Fibroblast of pulmonary artery (primary cell): ENCODE results near the gene BORCS6.
"Not testable (repeated sequence)": the region's sequence is repeated elsewhere in the genome, so short reads cannot be mapped to it uniquely, and the experiment has no call there.

Experiments
- DNase-seq: peaks from one replicate; pipeline ENCODE4 v3.0.0-alpha.2; 2010; ENCODE audit warnings: low read depth
- H3K4me3 ChIP-seq: replicated peaks from 2 replicates; pipeline ENCODE4 v1.5.1; 2011; ENCODE audit warnings: low read depth, mild to moderate bottlenecking, control low read depth, low read length, moderate library complexity
- TF ChIP-seq, protein P1 (sequence below): IDR thresholded peaks from 2 replicates; pipeline ENCODE4 v1.5.1; 2011; ENCODE audit warnings: mild to moderate bottlenecking, control low read depth, low read length, inconsistent platforms; ENCODE audit errors: missing control alignments

The BORCS6 gene

DNA sequence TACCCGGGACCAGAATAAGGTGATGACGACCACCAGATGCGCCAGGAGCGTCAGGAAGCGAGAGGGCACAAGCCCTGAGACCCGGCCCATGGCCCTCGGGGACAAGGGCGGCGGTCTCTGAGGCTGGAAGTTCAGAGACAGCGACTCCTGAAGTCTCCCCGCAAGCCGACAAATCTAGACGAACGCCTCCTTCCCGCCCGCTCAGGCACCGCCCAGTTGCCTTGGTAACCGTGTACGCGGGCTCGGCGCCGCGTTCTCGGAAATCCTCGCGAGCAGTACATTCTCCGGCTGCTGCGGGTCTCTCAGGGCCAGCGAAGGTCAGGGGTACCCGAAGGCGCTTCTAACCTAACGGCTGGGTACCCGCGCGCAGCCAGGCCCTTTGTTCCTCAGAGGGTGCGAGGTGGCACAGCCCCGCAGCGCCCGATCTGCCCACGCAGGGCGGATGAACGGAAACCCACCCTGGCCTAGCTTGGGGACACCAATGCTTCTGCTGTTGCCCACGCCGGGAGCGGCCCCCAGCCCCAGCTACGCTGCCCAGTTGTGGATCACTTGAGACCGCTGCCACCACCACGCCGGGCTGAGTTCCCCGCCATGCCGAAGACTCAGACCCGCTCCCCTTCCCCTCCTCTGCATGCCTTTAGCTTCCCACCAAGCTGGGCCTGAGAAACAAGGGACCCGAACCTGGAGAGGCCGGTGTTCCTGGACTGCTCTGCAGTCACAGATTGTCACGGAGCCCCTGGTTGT lies 13.6 kb downstream of the BORCS6 start, which contains the start of gene TMEM107:
Gene TMEM107 (minus strand): TSS at position 184 of the 744 bp plus-strand sequence. CDS start 94 bp downstream, at position 90.
- peak; percentile 80 for DNase-seq
- TF ChIP-seq, protein P1, sequence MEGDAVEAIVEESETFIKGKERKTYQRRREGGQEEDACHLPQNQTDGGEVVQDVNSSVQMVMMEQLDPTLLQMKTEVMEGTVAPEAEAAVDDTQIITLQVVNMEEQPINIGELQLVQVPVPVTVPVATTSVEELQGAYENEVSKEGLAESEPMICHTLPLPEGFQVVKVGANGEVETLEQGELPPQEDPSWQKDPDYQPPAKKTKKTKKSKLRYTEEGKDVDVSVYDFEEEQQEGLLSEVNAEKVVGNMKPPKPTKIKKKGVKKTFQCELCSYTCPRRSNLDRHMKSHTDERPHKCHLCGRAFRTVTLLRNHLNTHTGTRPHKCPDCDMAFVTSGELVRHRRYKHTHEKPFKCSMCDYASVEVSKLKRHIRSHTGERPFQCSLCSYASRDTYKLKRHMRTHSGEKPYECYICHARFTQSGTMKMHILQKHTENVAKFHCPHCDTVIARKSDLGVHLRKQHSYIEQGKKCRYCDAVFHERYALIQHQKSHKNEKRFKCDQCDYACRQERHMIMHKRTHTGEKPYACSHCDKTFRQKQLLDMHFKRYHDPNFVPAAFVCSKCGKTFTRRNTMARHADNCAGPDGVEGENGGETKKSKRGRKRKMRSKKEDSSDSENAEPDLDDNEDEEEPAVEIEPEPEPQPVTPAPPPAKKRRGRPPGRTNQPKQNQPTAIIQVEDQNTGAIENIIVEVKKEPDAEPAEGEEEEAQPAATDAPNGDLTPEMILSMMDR, result no peak
- peak within 1 kb of the TSS; percentile 75 for H3K4me3 ChIP-seq

DNA sequence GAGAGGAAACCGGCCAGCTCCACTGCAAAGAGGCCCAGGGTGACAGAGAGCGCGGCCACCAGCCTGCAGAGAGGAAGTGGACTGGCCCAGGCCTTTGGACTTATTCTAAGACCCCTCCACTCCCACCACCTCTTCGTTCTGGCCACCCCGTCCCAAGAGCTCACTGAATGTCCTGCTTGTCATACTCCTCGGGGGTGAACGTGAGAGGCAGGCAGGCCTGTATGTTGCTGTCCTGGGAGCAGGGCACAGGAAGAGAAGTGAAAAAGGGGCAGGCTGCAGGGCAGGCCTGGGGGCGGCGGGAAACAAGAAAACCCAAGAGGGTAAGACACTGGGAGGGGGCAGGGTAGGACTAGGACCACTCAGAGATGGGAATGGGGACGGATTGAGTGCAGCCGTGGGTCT lies 14.2 kb downstream of the BORCS6 start:
- DNase-seq, result no peak
- TF ChIP-seq, protein P1, result no peak
- peak overlapping the region; percentile 75 for H3K4me3 ChIP-seq

- DNase-seq, result no peak
- TF ChIP-seq, protein P1, result no peak
- peak overlapping the region; percentile 63 for H3K4me3 ChIP-seq
Observed at GRCh38 chr17:8173871-8174322, 16.1 kb downstream of the BORCS6 start.

DNA sequence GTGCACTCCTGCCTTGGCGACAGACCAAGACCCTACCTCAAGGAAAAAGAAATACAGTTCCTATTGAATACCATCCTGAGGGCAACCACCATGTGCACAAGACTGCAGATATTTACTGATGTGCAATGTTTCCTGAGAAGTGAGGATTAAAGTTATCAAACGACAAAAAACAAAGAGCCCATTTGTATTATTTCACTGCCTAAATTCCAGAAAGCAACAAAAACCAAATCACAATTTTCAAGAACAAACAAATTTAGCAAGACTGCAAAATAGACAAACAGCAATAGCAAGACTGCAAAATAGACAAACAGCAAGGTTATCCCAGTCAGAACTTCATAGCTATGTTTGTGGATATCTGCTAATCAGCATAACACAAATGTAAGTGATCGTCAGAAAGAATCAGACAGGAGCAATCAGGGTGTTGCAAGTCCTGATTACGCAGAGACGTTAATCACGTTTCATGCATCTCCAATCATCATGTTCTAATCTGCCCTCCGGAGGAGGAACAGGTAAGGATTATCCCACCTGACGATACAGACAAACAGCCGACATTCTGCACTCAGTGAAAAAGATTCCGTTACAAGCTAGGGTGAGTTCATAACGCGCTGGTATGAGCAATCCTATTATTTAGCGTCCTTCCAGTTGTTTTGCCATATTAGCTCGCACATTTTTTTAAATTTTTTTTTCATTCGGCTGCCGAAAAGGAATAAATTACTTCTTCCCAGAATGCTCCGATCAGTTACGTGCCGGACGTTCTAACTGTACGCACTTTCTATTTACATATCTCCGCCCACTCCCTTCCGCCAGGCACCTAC lies 16.7 kb downstream of the BORCS6 start:
- peak overlapping the region; percentile 63 for H3K4me3 ChIP-seq
- TF ChIP-seq, protein P1, result no peak
- DNase-seq, result peak; percentile 98

GRCh38 chr17:8170186-8170585 lies 19.8 kb downstream of the BORCS6 start:
- not testable (repeated sequence) for DNase-seq, H3K4me3 ChIP-seq

GRCh38 chr17:8167526-8167925 lies 22.5 kb downstream of the BORCS6 start:
- H3K4me3 ChIP-seq, result no peak overlapping the region
- no peak for DNase-seq
- TF ChIP-seq, protein P1, result no peak

- no peak overlapping the region for H3K4me3 ChIP-seq
- TF ChIP-seq, protein P1, result no peak
- DNase-seq, result no peak
Observed at GRCh38 chr17:8166731-8167130, 23.2 kb downstream of the BORCS6 start.
